NCI-H1694 (cell line): Measurements from ENCODE around the gene ZFAND3.

Experiments used
- DNase-seq: peaks from one replicate; lab custom pipeline; 2025; lab: John Stamatoyannopoulos, UW

The ZFAND3 gene

DNA sequence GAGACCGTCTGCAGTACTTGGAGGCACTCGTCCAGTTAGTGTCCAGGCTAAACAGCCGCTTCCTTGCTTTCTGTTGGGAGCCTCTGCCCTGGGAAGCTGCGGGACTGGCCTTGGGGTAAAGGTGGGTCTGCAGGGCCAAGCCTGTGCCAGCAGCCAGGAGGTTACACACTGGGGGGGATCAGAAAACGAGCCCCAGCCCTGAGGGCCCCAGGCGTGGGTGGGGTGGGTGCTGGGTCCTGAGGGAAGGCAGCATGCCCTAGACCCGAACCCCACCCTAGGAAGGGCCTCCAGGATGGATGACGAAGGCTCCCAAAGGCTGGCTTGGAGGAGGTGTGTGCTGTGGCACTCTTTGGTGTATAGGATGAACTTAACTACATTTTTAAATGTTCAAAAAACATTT lies 335.2 kb downstream of the ZFAND3 start:
- no peak for DNase-seq

DNA sequence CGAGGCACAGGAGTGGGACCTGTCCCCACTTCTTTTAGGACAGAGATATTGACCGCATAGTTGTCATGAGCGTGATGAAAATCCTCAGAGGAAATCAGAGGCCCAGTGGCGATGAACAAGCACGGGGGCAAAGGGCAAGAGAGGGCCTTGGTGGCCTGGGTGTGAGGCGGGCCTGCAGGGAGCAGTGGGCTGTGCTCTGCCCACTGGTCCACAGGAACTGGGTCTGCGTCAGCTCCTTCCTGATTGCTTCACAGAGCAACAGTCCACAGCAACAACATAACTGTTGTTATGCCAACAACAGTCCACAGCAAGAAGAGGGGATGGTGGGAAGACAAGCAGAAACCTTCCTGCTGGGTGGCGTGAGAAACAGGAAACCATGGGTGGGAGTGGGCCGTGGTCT lies 335.6 kb downstream of the ZFAND3 start:
- DNase-seq, result no peak

DNA sequence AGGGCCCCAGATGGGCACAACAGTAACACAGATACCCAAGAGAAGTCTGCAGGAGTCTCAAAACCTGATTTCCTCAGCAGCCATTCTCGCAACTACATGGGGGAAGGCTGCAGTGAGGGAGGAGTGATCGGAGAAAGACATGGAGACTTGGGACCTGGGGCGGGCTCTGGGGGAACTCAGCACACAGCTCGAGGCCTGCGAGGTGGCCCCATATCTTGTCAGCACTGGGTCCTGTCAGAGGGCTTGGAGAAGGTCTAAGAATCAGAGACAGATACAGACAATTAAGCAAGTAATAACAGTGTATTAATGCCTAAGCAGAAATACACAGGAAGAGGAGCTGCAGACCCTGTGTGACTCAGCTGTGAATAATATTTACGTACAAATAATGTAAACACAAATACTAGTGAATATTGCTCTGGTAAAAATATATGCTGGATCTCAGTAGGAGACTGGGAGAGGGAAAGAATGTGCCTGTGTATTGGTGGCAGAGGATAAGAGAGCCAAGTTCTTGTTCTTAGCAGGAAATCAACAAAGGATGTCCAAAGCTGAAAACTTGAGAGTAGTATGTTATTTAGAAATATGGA lies 336.2 kb downstream of the ZFAND3 start:
- DNase-seq, result no peak

DNA sequence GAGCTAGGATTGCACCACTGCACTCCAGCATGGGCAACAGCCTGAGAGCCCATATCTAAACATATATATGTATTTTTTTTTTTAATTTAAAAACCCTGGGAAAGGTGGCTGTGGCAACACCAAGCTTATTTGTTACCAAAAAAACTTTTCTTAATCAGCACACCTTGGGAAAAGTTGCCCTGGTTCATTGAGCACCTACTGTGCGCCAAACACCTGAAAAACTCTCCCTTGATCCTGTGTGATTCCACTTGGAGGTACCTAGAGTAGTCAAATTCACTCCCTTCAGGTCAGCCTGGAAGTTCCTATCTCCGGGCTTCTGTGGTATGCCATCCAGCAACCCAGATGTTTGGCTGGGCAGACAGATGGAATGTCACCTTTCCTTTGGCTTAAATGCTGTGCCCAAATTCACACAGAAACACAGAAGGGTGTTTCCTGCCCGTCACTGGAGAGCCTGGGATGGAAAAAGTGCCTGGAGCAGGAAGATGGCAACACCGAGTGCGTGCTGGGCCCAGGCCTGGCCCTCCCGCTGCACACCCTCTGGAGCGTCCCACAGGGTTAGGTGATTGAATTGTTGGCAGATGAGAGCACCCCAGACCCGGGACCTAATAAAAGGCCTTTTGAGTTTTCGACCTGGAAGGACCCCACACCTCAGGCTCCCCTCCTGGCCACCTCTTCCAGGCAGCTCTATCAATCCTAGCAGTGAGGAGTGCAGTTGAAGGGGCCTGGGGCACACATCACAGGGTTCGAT lies 337.5 kb downstream of the ZFAND3 start:
- DNase-seq, result no peak

DNA sequence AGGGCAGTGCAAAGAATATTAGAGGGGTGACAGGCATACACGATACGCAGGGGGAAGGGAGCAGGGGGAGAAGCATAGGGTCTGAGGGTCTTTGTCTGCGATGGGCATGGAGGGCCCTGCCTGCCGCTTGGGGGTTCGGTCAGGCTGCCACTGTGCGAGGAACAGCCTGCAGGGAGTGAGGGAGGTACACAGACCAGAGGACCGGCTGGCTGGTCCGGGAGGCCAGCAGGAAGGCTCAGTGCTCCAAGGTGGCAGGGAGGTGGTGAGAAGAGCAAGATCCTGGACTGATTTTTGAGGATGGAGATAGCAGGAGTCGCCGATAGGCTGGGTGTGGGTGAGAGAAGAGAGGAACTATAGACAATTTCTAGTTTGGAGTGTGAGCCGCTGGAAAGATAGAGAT lies 338.4 kb downstream of the ZFAND3 start:
- no peak for DNase-seq

DNA sequence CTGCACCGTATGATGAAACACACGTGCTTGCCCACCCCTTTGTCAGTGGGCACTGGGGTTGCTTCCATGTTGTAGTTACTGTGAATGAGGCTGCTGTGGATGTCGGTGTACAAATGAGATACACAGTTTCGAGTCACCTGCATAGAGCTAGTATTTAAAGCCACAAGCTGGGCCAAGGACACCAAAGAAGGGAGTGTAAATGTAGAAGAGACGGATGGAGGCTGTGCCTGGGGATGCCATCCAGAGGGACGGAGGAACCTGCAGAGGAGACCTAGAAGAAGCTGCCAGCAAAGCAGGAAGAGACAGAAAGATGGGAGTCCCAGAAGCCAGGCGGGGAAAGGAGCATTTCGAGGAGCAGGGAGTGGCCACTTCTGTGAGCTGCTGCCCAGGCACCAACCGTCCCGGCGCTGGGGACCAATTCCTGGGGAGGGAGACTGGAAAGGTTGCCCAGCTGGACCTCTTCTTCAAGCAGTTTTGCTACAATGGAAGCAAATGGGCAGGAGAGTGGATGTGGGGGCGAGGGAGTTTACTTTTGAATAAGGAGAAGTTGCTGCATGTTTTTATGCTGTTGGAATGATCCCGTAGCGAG lies 339.3 kb downstream of the ZFAND3 start:
- DNase-seq, result no peak

DNA sequence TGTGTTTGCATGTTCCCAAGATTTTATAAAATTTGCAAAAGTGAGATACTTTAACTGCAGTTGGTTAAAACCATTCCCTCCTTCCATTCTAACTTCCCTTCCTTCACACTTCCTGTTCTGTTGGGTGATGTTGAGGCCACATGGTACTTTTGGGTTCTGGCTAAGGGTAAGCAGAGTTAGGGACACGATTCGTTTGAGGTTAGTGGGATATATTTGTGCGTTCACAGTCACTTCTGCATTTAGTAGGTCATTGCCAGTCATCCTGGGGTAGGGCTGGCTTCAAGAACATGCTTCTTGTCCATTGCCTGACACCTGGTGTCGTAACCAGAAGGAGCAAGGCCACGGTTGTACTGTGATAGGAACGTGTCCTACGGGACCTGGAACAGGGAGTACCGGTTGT lies 340.1 kb downstream of the ZFAND3 start:
- DNase-seq, result no peak

DNA sequence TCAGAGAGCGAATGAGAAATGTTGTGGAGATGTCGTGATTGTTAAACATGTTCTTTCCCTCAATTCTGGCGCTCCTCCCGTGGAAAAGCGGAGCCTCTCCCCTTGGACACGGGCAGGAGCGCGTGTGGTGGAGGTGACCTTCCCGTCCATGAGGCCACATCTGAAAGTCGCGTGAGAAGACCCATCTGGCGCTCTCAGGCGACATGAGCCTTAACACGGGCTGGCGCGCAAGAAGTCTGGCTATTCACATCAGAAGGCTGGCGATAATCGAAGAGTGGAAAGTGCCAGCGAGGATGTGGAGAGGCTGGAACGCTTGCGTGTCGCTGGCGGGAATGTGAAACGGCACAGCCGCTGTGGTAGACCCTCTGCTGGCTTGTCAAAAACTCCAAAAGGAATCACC lies 341.3 kb downstream of the ZFAND3 start:
- DNase-seq, result no peak

DNA sequence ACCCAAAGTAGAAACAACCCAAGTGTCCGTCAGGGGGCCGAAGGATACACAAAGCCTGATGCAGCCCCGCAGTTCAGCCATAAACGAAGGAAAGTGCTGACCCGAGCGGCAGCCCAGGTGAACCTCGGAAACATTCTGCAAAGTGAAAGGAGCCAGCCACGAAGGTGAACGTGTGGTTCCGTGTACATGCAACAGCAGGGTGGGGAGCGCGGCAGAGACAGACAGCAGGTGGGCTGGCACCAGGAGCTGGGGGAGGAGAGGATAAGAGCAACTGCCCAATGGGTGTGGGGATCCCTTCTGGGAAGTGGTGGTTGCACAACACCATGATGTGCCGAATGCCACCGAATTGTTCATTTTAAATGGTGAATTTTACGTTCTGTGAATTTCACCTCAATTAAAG lies 341.8 kb downstream of the ZFAND3 start:
- no peak for DNase-seq

DNA sequence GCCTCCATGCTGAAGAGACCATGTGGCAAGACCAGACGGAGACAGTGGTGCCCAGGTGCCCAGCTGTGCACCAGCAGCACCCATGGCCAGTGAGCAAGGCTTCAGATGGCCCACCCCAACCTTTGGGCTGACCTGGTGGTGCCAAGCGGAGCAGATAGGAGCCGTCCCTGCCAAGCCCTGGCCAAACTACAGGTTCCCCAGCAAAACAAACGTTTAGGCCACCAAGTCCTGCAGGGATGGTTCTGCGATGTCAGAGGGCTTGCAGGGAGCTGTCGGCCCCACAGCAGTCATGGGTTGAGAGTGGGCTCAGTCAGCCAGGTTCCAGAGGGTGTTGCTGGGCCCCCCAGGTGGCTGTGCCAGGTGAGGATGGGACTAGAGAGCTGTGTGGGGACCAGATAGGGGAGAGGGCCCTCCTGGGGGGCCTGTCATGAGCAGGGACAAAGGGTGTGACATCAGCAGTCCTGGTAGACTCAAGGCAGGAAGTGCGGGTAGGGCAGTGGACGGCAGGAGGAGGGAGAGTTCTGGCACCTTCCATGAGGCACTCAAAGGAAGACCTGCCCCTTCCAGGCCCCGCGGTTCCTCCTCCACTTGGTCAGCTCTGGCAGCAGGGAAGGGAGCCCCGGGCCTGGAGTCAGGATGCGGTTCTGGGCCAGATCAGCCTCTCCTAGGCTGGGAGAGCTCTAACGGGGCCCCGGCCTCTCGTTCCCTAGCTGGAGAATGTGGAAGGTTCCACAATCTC lies 342.4 kb downstream of the ZFAND3 start:
- DNase-seq, result no peak

DNA sequence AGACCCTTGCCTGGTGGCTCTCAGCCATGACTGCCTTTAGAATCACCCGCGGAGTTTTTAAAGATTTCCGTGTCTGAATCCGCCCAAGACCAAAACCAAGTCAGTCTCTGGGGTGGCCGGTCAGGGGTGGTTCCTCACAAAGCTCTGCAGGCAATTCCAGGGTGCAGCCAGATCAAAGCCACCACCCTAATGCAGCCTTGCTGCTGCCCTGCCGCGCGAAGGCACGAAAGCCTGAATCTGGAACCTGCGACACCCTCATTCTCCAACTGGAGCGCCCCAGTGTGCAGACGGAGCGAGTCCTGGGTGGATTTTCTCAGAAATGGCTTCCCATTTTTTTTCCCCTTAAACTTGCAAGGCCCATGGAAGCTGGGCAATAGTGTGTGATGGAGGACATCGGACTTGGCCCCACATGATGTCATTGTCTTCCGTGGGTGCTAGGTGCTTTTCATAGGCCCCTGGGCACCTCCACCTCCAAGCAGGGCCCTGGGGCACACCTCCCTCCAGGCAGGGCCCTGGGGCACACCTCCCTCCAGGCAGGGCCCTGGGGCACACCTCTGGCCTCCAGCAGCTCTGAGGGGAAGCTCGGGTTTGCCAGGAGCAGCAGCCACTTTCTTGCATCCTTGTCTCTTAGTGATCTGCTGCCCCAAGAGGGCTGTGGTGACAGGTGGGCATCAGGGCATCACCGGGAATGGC lies 343.1 kb downstream of the ZFAND3 start:
- no peak for DNase-seq

DNA sequence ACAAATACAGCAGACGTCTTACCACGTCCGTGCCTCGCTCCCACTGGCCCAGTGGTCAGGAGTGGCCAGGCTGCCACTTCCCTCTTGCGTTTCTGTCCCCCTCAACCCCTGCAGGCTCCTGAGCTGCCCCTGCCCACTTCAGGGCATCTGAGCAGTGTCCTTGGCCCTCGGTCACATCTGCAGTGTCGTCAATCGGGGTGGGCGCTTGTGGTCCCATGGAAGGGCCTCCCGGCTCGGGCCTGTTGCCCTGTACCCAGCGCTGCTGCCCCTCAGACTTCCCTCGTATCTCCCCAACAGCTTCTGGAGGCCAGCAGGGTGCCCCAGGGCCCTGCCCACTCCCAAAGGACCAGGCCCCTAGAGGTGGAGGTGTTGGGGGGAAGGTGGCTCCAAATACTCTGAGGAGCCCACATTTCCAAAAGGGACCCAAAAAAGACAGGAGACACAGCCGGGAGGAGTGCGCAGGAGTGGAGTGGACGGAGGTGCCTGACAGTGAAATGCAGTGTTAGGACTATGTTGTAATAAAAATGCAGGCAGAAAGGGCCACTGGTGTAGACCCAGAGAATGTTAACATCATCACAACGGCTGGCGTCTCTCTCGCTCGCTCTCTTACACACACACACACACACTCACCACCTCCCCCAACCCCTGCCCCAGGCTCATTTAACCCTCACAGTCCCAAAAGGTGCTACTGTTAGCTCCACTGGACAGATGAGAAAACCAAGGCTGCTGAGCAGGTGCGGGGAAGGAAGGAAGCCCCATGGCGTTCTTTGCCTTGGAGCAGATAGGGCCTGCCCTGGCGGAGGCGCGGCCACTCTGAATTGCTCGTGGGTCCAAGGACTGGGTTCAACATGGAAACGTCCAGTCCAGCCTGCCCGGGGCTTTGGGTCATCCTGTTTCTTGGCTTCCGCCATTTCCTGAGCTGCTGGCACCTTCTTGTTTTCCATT lies 343.9 kb downstream of the ZFAND3 start:
- DNase-seq, result no peak

DNA sequence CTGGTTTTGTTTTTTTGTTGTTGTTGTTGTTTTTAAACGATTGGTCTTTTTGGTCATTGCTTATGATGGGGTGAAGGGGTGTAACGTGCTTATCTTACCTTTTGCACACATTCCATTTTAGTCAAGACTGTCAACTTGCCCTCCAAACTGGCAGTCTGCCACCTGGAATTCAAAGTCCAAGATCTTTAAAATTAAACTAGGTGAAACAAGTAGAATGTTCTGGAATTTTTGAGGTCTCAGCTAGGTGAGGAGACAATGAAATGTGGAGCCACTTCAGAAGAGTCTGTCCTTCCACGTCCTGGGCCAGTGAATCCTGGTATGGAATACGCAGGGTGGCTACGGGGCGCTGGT lies 344.6 kb downstream of the ZFAND3 start:
- DNase-seq, result no peak

DNA sequence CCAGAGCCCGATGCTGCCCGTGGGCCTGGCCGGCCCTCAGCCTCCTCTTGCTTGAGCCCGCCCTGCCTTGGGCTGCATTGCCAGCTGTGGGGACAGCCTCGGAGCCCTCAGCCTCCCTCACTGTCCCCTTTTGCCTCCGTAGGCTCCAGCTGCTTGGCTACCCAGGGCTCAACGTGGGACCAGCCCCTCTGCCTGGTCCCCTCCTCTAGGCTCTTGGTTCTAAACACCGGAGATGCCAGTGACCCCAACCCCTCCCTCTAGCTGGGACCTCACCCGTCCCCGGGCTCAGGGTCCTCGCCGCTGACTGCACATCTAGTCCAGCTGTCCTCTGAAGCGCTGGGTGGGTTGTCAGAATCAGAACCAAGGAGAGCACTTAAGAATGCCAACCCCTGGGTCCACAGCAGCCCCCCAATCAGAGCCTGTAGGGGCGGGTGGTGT lies 345.2 kb downstream of the ZFAND3 start:
- no peak for DNase-seq

DNA sequence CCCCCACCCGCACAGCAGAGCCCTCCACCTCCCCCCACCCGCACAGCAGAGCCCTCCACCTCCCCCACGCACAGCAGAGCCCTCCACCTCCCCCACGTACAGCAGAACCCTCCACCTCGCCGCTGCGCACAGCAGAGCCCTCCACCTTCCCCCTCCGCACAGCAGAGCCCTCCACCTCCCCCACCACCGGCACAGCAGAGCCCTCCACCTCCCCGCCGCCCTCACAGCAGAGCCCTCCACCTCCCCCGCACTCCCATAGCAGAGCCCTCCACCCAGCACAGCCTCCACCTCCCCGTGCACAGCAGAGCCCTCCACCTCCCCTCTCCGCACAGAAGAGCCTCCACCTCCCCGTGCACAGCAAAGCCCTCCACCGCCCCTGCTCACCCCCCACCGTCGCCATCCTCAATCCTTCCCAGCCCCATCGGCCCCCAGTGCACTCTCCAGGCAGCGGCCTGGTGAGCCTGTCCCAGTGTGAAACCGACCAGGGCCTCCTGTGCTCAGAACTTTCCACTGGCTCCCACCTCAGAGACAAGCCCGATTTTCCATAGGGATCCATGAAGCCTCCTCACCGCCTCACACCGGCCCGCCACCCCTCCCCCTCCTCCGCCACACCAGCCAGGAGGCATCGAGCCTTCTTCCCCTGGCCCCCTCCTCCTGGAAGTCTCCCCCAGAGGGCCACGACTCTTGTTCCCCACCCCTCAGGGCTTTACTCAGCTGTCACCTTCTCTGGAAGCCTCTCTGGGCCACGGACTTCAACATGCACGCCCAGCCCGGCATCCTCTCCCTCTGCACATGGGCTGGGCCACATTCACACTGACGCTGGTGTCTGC lies 347.1 kb downstream of the ZFAND3 start:
- no peak for DNase-seq

DNA sequence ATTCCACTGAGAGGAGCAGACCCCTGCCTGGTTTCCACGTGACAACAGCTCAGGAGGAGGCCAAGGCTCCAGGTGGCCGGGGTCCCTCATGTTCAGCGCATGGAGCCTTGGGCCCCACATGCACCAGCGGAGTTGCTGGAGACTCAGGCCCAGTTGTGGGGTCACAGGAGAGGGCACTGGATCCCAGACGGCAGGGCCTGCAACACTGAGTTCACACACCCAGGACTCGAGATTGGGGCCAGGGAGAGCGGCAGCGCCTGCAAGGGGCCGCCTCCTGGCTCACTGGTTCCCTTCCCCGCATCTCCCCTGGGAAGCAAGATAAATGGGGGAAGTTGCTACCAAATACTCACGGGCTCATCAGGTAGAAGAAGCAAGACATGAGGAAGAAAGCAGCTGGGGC lies 348.1 kb downstream of the ZFAND3 start:
- DNase-seq, result no peak

DNA sequence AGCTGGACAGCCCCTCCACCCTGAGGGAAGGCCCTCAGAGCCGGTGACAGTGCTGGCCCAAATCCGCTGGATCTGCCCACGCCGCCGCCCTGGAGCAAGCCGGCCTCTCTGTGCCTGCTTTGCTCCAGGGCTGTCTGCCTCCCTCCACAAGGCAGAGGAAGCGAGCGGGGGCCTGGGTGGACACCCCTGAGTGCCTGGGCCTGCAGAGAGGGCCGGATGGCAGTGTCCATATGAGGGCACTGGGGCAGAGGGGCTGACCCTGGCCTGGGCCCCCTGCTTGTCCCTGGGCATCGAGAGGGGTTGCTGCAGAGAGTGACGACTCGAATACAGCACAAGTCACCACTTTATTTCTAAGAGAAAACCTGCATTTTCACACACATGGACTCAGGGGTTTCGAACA lies 348.6 kb downstream of the ZFAND3 start:
- DNase-seq, result no peak

DNA sequence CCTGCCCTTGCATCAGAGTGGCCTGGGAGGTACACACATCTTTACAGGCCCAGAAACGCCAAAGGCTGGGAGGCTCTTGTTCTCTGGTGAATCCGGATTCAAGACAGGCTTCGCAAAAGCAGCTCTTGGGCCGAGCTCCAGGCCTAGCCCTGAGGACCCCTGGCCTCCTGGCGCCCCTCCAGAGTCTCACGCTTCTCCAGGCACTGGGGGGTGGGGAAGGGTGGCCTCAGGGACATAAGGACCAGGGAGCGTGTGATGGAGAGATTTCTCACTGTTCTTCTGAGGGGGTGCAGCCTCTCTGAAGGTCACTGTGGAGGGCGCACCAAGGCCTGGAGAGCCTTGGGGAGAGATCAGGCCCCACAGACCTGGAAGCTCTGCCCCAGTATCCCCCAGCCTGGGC lies 349.2 kb downstream of the ZFAND3 start:
- DNase-seq, result no peak

DNA sequence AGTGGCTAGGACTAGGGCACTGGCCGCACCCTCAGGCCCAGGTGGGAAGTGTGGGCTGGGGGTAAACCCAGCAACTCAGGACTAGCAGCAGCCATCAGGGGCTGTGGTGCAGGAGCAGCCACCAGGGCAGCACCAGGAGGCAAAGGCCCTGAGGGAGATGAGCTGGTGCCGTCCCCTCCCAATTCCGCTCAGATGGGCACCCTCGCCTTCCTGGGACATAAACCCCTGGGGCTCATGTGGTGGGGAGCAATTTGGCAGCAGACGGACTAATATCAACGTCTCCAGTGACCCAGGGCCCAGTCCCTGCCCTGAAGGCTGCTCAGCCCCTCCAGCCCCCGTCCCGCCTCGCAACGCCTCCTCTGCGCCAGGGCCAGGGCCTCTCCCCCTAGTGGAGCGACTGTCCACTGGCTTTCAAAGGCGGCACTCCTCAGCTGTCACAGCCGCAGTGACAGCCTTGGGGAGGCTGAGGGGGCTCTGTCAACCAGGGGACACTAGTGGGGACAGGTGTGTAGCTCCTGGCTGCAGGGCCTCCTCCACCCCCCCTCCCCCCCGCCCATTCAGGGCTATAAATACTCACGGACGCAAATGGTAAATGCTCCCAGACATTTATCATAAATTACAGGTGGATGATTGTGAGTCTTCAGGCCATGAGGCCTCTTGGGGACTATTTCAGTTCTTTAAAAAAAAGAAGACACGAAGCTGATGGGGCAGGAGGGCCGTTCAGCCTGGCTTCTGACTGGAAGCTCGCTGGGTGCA lies 349.9 kb downstream of the ZFAND3 start:
- no peak for DNase-seq
